ENCODE measurements around the gene NDFIP2. TPM values are rescaled to one million over a fixed set of nuclear protein-coding genes. Genes with fewer than 3 reads are reported as not detected.

The NDFIP2 gene
- polyA plus RNA-seq, 1 donor (not counting 4 experiments of a cell fraction or from before 2014, with no cell fraction given) = 244 TPM

GRCh38 chr13:79532576-79532975 lies 51.6 kb downstream of the NDFIP2 start:
- Histone ChIP-seq H3K9ac (ENCODE audit: control insufficient read depth, extremely low read depth, insufficient read depth, low read length) (no peak overlapping the region), H3K4me3 (ENCODE audit: control insufficient read depth in 2 of 3, extremely low read depth in 1 of 3, insufficient read depth in 2 of 3, low read depth in 1 of 3, low read length in 3 of 3) (no peak overlapping the region), H3K79me2 (ENCODE audit: control insufficient read depth, insufficient read depth, low read length) (peaks cover 83% of the 10 kb centered on the region), H2AFZ (ENCODE audit: control insufficient read depth, low read length) (no peak overlapping the region), H3K4me2 (ENCODE audit: control insufficient read depth, extremely low read depth, insufficient read depth, low read depth, low read length) (no peak overlapping the region), H3K9me3 (ENCODE audit: control insufficient read depth, low read depth, low read length) (no peaks in the 10 kb centered on the region), H3K4me1 (ENCODE audit: control insufficient read depth, extremely low read depth, insufficient read depth, low read length) (peaks cover 6% of the 10 kb centered on the region), H3K9me1 (ENCODE audit: control insufficient read depth, extremely low read depth, insufficient read depth, low read length) (no peaks in the 10 kb centered on the region), H3K36me3 (ENCODE audit: control insufficient read depth in 2 of 2, extremely low read depth in 1 of 2, insufficient read depth in 2 of 2, low read length in 2 of 2) (peaks cover 10 to 19% of the 10 kb centered on the region in 2 experiments), H3K27ac (ENCODE audit: control insufficient read depth, insufficient read depth, low read length) (no peak overlapping the region), H3K27me3 (ENCODE audit: control insufficient read depth, extremely low read depth, insufficient read depth, low read length) (no peaks in the 10 kb centered on the region), H4K20me1 (ENCODE audit: control insufficient read depth, extremely low read depth, insufficient read depth, low read length) (peaks cover 8% of the 10 kb centered on the region)
- TF ChIP-seq, protein P1, sequence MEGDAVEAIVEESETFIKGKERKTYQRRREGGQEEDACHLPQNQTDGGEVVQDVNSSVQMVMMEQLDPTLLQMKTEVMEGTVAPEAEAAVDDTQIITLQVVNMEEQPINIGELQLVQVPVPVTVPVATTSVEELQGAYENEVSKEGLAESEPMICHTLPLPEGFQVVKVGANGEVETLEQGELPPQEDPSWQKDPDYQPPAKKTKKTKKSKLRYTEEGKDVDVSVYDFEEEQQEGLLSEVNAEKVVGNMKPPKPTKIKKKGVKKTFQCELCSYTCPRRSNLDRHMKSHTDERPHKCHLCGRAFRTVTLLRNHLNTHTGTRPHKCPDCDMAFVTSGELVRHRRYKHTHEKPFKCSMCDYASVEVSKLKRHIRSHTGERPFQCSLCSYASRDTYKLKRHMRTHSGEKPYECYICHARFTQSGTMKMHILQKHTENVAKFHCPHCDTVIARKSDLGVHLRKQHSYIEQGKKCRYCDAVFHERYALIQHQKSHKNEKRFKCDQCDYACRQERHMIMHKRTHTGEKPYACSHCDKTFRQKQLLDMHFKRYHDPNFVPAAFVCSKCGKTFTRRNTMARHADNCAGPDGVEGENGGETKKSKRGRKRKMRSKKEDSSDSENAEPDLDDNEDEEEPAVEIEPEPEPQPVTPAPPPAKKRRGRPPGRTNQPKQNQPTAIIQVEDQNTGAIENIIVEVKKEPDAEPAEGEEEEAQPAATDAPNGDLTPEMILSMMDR (optimal IDR thresholded peaks at IDR 0.05 in 1 of 3, IDR thresholded peaks at IDR 0.05 in 1 of 3, conservative IDR thresholded peaks at IDR 0.05 in 1 of 3; ENCODE audit: extremely low read depth in 1 of 3, insufficient read depth in 2 of 3, low read length in 3 of 3) = no peak
- TF ChIP-seq EZH2 (IDR thresholded peaks at IDR 0.05; ENCODE audit: low read length) = no peak
- no peak for FAIRE-seq
- dilution Hi-C loops (cut with MboI; ENCODE audit: extremely low pct_ligation_motif_present, low sequenced_read_pairs) = no loop called here
- DNase-seq (ENCODE audit: low read depth, low spot score) = no peak

DNA sequence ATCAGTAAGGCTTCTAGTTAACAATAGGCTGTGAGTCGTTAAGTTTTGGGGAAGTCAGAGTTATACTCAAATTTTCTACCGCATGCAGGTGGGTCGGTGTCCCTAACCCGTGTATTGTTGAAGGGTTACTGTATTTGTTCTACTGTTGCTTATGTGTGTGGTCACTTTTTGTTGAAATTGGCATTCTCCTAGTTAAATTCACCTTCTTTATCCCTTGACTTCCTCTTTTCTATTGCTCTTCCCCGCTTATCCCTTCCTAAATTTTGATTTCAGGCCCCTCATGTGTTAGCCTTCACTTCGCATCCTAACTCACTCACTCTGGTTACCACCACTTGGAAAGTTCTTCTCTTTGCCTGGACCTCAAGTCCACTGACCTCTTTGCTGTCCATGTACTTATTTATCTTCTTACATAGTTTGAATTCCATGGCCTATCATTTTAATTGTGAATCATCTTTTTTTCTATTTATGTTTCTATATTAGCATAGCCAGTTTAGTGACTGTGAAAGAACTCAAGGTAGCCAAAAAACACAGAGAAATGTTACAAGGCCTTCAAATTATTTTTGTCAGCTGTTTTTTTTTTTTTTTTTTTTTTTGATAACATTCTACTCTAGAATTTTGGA lies 52.9 kb downstream of the NDFIP2 start:
- Histone ChIP-seq H3K9me3 (ENCODE audit: control insufficient read depth, low read depth, low read length) (no peaks in the 10 kb centered on the region), H3K27ac (ENCODE audit: control insufficient read depth, insufficient read depth, low read length) (no peak overlapping the region), H3K4me1 (ENCODE audit: control insufficient read depth, extremely low read depth, insufficient read depth, low read length) (peaks cover 4% of the 10 kb centered on the region), H4K20me1 (ENCODE audit: control insufficient read depth, extremely low read depth, insufficient read depth, low read length) (peaks cover 6% of the 10 kb centered on the region), H3K79me2 (ENCODE audit: control insufficient read depth, insufficient read depth, low read length) (peaks cover 81% of the 10 kb centered on the region), H3K27me3 (ENCODE audit: control insufficient read depth, extremely low read depth, insufficient read depth, low read length) (no peaks in the 10 kb centered on the region), H3K9ac (ENCODE audit: control insufficient read depth, extremely low read depth, insufficient read depth, low read length) (no peak overlapping the region), H3K4me2 (ENCODE audit: control insufficient read depth, extremely low read depth, insufficient read depth, low read depth, low read length) (no peak overlapping the region), H2AFZ (ENCODE audit: control insufficient read depth, low read length) (no peak overlapping the region), H3K4me3 (ENCODE audit: control insufficient read depth in 2 of 3, extremely low read depth in 1 of 3, insufficient read depth in 2 of 3, low read depth in 1 of 3, low read length in 3 of 3) (no peak overlapping the region), H3K36me3 (ENCODE audit: control insufficient read depth in 2 of 2, extremely low read depth in 1 of 2, insufficient read depth in 2 of 2, low read length in 2 of 2) (peaks cover 10 to 14% of the 10 kb centered on the region in 2 experiments), H3K9me1 (ENCODE audit: control insufficient read depth, extremely low read depth, insufficient read depth, low read length) (no peaks in the 10 kb centered on the region)
- TF ChIP-seq EZH2 (IDR thresholded peaks at IDR 0.05; ENCODE audit: low read length) = no peak
- TF ChIP-seq, protein P1 (optimal IDR thresholded peaks at IDR 0.05 in 1 of 3, IDR thresholded peaks at IDR 0.05 in 1 of 3, conservative IDR thresholded peaks at IDR 0.05 in 1 of 3; ENCODE audit: extremely low read depth in 1 of 3, insufficient read depth in 2 of 3, low read length in 3 of 3) = no peak
- dilution Hi-C loops (cut with MboI; ENCODE audit: extremely low pct_ligation_motif_present, low sequenced_read_pairs) = no loop called here
- no peak for DNase-seq (ENCODE audit: low read depth, low spot score)
- no peak for FAIRE-seq
